ENCODE data around the gene CAPNS1.
"Not testable (repeated sequence)": the region's sequence is repeated elsewhere in the genome, so short reads cannot be mapped to it uniquely, and the experiment has no call there.

CAPNS1 gene

GRCh38 chr19:36151144-36152018, 11.5 kb downstream of the CAPNS1 start:
- DNase-seq, result no peak

- DNase-seq, result no peak
Measured at GRCh38 chr19:36152019-36152351, 12.1 kb downstream of the CAPNS1 start.

GRCh38 chr19:36152352-36153091, 12.7 kb downstream of the CAPNS1 start, which contains the start of gene COX7A1:
Gene COX7A1, minus strand, starts transcription at chr19:36152447. Its CDS starts 40 bp downstream, at chr19:36152407.
- no peak for DNase-seq

- DNase-seq, result no peak
Measured at GRCh38 chr19:36153126-36153525, 13.3 kb downstream of the CAPNS1 start.

DNA sequence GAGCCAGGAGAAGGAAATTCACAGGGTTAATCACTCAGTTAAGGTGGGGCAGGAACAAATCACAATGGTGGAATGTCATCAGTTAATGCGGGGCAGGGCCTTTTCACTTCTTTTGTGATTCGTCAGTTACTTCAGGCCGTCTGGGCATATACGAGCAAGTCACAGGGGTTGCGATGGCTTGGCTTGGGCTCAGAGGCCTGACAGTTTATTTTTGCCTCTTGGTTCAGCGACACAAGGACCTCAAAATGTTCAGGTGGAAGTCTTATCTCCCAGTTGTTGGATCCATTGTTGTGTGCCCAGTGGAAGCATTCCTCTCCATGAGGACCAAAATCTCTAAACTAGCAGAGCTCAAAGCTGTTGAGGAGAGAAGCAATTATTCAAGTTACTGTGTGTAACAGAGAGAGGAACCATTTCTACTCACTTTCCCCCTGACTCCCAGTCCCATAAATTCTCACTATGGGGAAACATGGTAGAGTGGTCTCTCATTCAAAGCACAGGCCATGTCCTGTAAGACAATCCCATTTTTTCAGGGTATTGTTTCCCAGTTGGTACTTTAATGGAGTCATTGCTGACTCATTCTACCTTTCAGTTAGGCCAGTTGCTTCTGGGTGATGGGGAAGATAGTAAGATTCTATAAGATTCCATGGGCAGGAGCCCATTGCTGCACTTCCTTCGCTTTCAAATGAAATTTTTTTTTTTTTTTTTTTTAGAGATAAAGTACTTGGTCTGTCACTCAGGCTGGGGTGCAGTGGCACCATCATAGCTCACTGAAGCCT, 21.1 kb downstream of the CAPNS1 start:
- no peak for DNase-seq

GRCh38 chr19:36163813-36164212, 23.9 kb downstream of the CAPNS1 start:
- DNase-seq, result no peak

DNA sequence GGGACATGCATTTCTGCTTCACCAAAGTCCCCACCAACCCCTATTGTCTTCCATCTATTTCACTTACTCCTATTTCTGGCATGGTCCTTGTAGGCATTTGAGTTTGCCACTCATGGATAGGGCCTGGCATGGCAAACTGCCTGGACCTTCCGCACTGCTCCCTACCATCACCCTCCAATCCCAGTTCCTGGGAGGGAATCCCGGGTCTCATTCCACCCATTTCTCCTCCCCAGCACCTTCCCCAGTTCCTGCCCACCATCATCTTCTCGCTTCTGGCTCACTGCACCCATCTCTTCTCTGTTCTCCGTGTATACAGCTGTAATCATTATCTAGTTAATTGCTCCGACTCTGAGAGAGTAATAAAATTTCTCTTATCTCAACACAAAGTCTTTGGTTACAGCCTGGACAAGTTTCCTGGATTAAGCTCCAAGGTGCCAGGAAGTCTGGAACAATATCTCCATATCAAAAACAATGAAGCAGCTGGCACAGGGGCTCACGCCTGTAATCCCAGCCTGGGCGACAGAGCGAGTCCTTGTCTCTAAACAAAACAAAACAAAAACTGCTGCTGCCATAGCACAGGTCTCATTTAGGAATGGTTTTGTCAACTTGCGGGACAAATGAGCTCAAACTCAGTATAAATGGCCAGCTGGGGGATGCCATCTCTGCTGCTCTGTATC, 29.4 kb downstream of the CAPNS1 start:
- DNase-seq, result no peak

DNA sequence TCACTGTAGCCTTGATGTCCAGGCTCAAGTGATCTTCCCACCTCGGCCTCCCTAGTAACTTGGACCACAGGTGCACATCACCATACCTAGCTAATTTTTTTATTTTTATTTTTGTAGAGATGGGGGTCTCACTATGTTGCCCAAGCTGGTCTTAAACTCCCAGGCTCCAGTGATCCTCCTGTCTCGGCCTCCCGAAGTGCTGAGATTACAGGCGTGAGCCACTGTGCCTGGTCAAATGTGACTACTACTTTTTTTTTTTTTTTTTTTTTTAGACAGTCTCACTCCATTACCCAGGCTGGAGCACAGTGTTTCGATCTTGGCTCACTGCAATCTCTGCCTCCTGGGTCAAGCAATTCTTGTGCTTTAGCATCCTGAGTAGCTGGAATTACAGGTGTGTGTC, 33.0 kb downstream of the CAPNS1 start:
- no peak for DNase-seq

- not testable (repeated sequence) for DNase-seq
Measured at GRCh38 chr19:36173846-36174245, 34.0 kb downstream of the CAPNS1 start.

DNA sequence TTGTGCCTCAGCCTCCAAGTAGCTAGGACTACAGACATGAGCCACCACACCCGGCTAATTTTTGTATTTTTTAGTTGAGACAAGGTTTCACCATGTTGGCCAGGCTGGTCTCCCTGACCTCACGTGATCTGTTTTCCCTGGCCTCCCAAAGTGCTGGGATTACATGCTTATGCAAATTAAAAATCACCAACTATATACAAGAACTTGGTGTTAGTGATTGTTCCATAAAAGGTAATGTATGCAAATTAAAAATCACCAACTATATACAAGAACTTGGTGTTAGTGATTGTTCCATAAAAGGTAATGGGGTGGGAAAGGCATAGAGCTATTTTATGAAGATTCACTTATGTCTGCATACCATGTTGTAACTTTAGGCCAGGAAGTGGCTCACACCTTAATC, 39.2 kb downstream of the CAPNS1 start:
- not testable (repeated sequence) for DNase-seq

DNA sequence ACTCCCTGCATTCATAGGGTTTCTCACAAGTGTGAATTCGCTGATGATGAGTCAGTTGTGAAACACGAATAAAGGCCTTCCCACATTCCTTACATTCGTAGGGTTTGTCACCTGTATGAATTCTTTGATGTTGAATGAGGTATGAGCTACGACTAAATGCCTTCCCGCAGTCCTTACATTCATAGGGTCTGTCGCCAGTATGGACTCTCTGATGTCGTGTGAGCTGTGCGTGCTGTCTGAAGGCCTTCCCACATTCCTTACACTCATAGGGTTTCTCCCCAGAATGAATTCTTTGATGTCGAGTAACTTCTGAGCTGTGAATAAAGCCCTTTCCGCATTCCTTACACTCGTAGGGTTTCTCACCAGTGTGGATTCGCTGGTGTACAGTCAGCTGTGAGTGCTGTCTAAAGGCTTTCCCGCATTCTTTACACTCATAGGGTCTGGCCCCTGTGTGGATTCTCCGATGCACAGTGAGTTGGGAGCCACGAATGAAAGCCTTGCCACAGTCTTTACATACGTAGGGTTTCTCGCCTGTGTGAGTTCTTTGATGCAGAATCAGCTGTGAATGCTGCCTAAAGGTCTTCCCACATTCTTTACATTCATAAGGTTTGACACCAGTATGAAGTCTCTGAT, 42.9 kb downstream of the CAPNS1 start:
- no peak for DNase-seq

GRCh38 chr19:36183245-36183628, 43.4 kb downstream of the CAPNS1 start:
- no peak for DNase-seq

DNA sequence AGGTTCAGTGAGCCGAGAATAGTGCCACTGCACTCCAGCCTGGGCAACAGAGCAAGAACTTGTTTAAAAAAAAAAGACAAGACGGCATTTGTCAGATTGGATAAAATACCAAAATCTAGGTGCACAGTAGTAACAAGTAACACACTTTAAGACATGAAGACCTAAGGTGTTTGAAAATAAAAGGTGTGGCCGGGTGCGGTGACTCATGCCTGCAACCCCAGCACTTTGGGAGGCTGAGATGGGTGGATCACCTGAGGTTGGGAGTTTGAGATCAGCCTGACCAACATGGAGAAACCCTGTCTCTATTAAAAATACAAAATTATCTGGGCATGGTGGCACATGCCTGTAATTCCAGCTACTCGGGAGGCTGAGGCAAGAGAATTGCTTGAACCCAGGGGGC, 46.9 kb downstream of the CAPNS1 start:
- not testable (repeated sequence) for DNase-seq

DNA sequence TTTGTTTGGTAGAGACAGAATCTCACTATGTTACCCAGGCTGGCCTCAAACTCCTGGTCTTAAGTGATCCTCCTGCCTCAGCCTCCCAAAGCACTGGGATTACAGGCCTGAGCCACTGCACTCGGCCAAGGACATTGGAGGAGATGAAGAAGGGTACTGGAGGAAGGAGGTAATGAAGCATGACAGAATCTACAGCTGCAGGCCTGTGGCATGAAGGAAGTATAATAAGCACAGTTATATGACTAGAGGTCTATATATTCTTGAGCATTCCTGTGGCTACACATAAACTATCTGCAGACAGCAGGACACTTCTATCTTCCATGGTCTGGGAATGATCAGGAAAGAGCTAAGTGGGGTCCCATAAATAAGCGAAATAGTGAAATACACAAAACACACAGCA, 56.4 kb downstream of the CAPNS1 start:
- DNase-seq, result no peak

DNA sequence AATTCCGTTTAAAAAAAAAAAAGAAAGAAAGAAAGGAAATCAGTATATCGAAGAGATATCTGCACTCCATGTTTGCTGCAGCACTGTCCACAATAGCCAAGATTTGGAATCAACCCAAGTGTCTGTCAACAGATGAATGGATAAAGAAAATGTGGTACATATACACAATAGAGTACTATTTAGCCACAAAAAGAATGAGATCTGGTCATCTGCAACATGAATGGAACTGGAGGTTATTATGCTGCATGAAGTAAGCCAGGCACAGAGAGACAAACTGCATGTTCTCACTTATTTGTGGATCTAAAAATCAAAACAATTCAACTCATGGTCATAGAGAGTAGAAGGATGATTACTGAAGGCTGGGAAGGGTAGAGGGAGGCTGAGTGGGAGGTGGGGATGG, 58.3 kb downstream of the CAPNS1 start:
- DNase-seq, result no peak
